Regular cardiac myocyte (primary cell): ENCODE results near the gene POMZP3. TPM values are rescaled to one million over a fixed set of nuclear protein-coding genes. Genes with fewer than 3 reads are reported as not detected.

Source experiments
- total RNA-seq: library from RNA; depleted of rRNA; stranded (reverse); fragments of >200 nt; gene quantifications from 2 replicates; pipeline ENCODE4 v1.2.3, GENCODE V29; 2014

POMZP3 gene
- 0.56 and 5.2 TPM in 2 replicates for total RNA-seq

DNA sequence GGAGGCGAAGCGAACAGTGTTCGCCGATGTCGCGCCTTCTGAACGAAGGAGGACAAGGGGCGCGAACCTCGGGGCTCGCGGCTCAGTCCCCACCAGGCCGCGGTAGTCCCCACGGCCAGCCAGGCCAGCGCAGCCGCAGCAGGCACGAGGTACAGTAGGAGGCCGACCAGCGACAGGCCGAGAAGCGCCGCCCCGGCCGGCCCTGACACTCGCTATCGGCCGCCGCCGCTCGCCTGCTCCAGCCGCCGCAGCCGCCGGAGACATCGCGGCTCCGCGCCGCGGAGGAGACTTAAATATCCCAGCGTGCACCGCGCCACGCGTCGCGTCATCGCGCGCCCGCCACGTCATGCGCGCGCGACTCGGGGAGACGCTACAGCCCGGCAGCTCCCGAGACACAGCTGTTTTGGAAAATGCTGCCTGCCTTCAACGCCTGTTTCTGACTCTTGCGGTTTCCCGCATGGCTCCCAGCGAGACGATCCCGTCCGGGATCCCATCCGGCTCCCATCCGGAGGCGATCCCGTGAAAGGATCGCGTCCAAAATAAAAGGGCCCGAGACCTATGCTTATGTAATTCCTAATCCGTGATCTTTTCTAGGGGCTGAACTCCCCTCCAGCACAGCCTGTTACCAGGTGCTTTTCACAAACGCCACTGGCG lies at the start of gene POMZP3:
Gene POMZP3 (minus strand): TSS at position 291 of the 654 bp plus-strand sequence. CDS start 1,215 bp downstream, outside the sequence.

Other genes starting within 250 kb of the POMZP3 start
- gene SSC4D, start 217.6 kb downstream of the POMZP3 start, total RNA-seq: 0.77 and 1.4 TPM in 2 replicates
- 1.2 and 5.9 TPM in 2 replicates for gene ZP3, start 202.3 kb downstream of the POMZP3 start, total RNA-seq
- 3.1 and 5.6 TPM in 2 replicates for gene DTX2, start 165.6 kb downstream of the POMZP3 start, total RNA-seq
- under 0.01 TPM in 1 of 2 replicates, not detected in the other for gene UPK3B, start 116.7 kb downstream of the POMZP3 start, total RNA-seq
- 0.56 TPM in 1 of 2 replicates, not detected in the other for gene SPDYE16, start 84.0 kb downstream of the POMZP3 start, total RNA-seq